ENCODE measurements around the gene USP54.

DNA sequence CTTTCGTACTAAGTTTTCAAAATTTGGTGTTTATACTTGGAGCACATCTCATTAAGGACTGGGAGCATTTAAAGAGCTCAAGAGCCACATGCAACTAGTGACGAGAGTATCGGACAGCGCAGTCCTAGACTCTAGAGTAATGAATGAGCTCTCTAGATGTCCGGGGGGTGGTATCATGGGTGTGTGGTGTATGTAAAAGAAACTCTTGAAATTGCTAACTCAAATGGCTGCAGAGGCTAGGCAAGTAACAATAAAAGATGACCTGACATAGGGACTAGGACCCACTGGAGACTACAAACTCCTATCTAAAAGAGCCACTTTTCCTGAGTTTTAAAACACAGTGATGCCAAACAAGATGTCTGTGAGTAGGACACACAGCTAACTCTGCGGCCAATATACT is 36.2 kb upstream of the USP54 start:
- TF ChIP-seq, protein P1, sequence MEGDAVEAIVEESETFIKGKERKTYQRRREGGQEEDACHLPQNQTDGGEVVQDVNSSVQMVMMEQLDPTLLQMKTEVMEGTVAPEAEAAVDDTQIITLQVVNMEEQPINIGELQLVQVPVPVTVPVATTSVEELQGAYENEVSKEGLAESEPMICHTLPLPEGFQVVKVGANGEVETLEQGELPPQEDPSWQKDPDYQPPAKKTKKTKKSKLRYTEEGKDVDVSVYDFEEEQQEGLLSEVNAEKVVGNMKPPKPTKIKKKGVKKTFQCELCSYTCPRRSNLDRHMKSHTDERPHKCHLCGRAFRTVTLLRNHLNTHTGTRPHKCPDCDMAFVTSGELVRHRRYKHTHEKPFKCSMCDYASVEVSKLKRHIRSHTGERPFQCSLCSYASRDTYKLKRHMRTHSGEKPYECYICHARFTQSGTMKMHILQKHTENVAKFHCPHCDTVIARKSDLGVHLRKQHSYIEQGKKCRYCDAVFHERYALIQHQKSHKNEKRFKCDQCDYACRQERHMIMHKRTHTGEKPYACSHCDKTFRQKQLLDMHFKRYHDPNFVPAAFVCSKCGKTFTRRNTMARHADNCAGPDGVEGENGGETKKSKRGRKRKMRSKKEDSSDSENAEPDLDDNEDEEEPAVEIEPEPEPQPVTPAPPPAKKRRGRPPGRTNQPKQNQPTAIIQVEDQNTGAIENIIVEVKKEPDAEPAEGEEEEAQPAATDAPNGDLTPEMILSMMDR (IDR thresholded peaks at IDR 0.05): no peak
- no peak for TF ChIP-seq EZH2 (IDR thresholded peaks at IDR 0.05; ENCODE audit: borderline replicate concordance, insufficient read depth, low read depth, low read length, poor library complexity, severe bottlenecking)

Measured in B cell (primary cell).